ENCODE data around the gene CLCN7. TPM values are rescaled to one million over a fixed set of nuclear protein-coding genes. Genes with fewer than 3 reads are reported as not detected.

Gene CLCN7
- total and polyA plus RNA-seq, 2 of the 4 experiments (the other 2 are of a cell fraction): 10.8 to 45.2 TPM

- ATAC-seq (ENCODE audit: low read depth): peak; percentile 46
- Histone ChIP-seq H3K18ac (ENCODE audit: low read depth, low read length) (no peak overlapping the region; the same call in 1 of the 2 replicates), H4K20me1 (ENCODE audit: insufficient read depth, low read length) (no peaks in the 10 kb centered on the region), H2BK120ac (ENCODE audit: low read depth, low read length) (no peak overlapping the region), H3K9ac (ENCODE audit: low read depth, low read length) (peak overlapping the region; percentile 77), H3K14ac (replicated peaks; ENCODE audit: low read depth, low read length) (no peak overlapping the region; the same call in 1 of the 2 replicates), H2BK15ac (ENCODE audit: low read depth, low read length) (no peak overlapping the region), H4K8ac (ENCODE audit: low read depth in 2 of 2, low read length in 2 of 2) (peak overlapping the region; percentile 33 to 65; a peak in 2 of 4 replicates), H3K4me3 (ENCODE audit: insufficient read depth, low read depth, low read length) (peak overlapping the region; percentile 85), H3K9me1 (ENCODE audit: insufficient read depth, low read length) (no peaks in the 10 kb centered on the region), H2BK5ac (ENCODE audit: low read depth, low read length, poor library complexity, severe bottlenecking) (peak overlapping the region; percentile 75), H3K27ac (ENCODE audit: insufficient read depth, low read length) (peak overlapping the region; percentile 53), H4K5ac (ENCODE audit: low read depth, low read length) (peak overlapping the region; percentile 26), H3K56ac (ENCODE audit: extremely low read depth, insufficient read depth, low read length) (no peak overlapping the region), H4K91ac (ENCODE audit: insufficient read depth, low read depth, low read length) (no peak overlapping the region), H3K27me3 (ENCODE audit: control insufficient read depth, insufficient read depth, low read length) (no peaks in the 10 kb centered on the region), H2AK9ac (replicated peaks; ENCODE audit: low read depth, low read length, poor library complexity) (peak overlapping the region; percentile 93), H3K4ac (ENCODE audit: low read depth, low read length) (peak overlapping the region; percentile 75), H2BK20ac (ENCODE audit: low read depth, low read length) (0 out of 2 replicates have a peak overlapping the region, but pooled peaks have one; percentile 24), H3K4me2 (ENCODE audit: low read depth, low read length) (peak overlapping the region; percentile 86), H2AFZ (replicated peaks; ENCODE audit: low read length, poor library complexity) (peak overlapping the region; percentile 94), H3K79me1 (ENCODE audit: low read depth in 1 of 2, low read length in 2 of 2) (peaks cover 13 to 30% of the 10 kb centered on the region in 2 experiments; a peak in 3 of 4 replicates), H3K23ac (ENCODE audit: low read depth, low read length) (peak overlapping the region; percentile 66; the same call in 1 of the 2 replicates), H3K4me1 (ENCODE audit: control insufficient read depth, insufficient read depth, low read length) (no peaks in the 10 kb centered on the region; the same call in 1 of the 2 replicates), H2AK5ac (ENCODE audit: low read depth, low read length) (peak overlapping the region; percentile 43; the same call in 1 of the 2 replicates), H3K36me3 (ENCODE audit: control insufficient read depth, insufficient read depth, low read length) (peaks cover 9% of the 10 kb centered on the region), H3K9me3 (ENCODE audit: control insufficient read depth, insufficient read depth, low read length) (no peaks in the 10 kb centered on the region)
- in situ Hi-C loops (cut with MboI; ENCODE audit: low sequenced_read_pairs): no loop called here
- no peak for TF ChIP-seq FOS (IDR thresholded peaks at IDR 0.05; ENCODE audit: low read depth, low read length)
- TF ChIP-seq MAZ (IDR thresholded peaks at IDR 0.05; ENCODE audit: borderline replicate concordance, low read depth, low read length): peak; percentile 43; the same call in 1 of the 2 replicates
- 0 out of 2 replicates have a peak, but pooled peaks have one; percentile 7 for TF ChIP-seq SMC3 (IDR thresholded peaks at IDR 0.05; ENCODE audit: low read depth, low read length)
- peak; percentile 38 for TF ChIP-seq RAD21 (IDR thresholded peaks at IDR 0.05; ENCODE audit: low read length)
- TF ChIP-seq, protein P1, sequence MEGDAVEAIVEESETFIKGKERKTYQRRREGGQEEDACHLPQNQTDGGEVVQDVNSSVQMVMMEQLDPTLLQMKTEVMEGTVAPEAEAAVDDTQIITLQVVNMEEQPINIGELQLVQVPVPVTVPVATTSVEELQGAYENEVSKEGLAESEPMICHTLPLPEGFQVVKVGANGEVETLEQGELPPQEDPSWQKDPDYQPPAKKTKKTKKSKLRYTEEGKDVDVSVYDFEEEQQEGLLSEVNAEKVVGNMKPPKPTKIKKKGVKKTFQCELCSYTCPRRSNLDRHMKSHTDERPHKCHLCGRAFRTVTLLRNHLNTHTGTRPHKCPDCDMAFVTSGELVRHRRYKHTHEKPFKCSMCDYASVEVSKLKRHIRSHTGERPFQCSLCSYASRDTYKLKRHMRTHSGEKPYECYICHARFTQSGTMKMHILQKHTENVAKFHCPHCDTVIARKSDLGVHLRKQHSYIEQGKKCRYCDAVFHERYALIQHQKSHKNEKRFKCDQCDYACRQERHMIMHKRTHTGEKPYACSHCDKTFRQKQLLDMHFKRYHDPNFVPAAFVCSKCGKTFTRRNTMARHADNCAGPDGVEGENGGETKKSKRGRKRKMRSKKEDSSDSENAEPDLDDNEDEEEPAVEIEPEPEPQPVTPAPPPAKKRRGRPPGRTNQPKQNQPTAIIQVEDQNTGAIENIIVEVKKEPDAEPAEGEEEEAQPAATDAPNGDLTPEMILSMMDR (conservative IDR thresholded peaks at IDR 0.05; ENCODE audit: low read depth, low read length): peak; percentile 52
- WGBS, 2 experiments (ENCODE audit: extremely low coverage in 2 of 2, insufficient read length in 1 of 2): 8% methylated on average over 25 of the region's 85 CpGs; no CpG with 5 or more reads in 1 of the 2 experiments
- dilution Hi-C loops (cut with HindIII; ENCODE audit: low sequenced_read_pairs, unreplicated experiment): no loop called here
- ChIA-PET CTCF (no interaction called here), POLR2A (ENCODE audit: unreplicated experiment) (no interaction called here)
- BruUV-seq (replicated peaks): no TSS peak
- DNase-seq: peak; percentile 27
- intact Hi-C loops (cut with micrococcal nuclease): no loop called here
These were observed 60.9 kb downstream of the CLCN7 start for GRCh38 chr16:1413684-1414531.

Measured in IMR-90 (cell line).